ENCODE measurements around the gene GTF3C1. TPM values are rescaled to one million over a fixed set of nuclear protein-coding genes. Genes with fewer than 3 reads are reported as not detected.
A peak's percentile ranks its signal among the peaks of the same experiment; 100 is the strongest.
"Not testable (repeated sequence)": the region's sequence is repeated elsewhere in the genome, so short reads cannot be mapped to it uniquely, and the experiment has no call there.

The GTF3C1 gene
- total RNA-seq, 1 experiment from 2014 or later, result 121 TPM

- intact Hi-C loops (cut with micrococcal nuclease; ENCODE audit: unreplicated experiment), result no loop called here
- CTCF ChIA-PET, result no interaction called here
- Histone ChIP-seq H3K4me3 (ENCODE audit: low read depth in 2 of 2, low read length in 2 of 2) (no peak overlapping the region), H3K27ac (ENCODE audit: low read length) (no peak overlapping the region), H3K9me3 (ENCODE audit: control insufficient read depth, insufficient read depth, low read depth, low read length) (no peaks in the 10 kb centered on the region), H3K4me1 (ENCODE audit: control insufficient read depth, insufficient read depth, low read length) (no peaks in the 10 kb centered on the region), H3K27me3 (ENCODE audit: control insufficient read depth, insufficient read depth, low read length) (no peaks in the 10 kb centered on the region), H3K36me3 (ENCODE audit: control insufficient read depth, insufficient read depth, low read length) (no peaks in the 10 kb centered on the region)
- BruUV-seq (replicated peaks), result no TSS peak
- TF ChIP-seq POLR2AphosphoS5 (IDR thresholded peaks at IDR 0.05; ENCODE audit: low read depth, low read length), result no peak
- no peak for TF ChIP-seq SIN3A (IDR thresholded peaks at IDR 0.05; ENCODE audit: borderline replicate concordance, insufficient read depth, low read depth, low read length)
- TF ChIP-seq TCF7L2 (IDR thresholded peaks at IDR 0.05; ENCODE audit: low read depth, low read length), result no peak
- no peak for TF ChIP-seq REST (IDR thresholded peaks at IDR 0.05; ENCODE audit: insufficient read depth in 1 of 2, low read depth in 2 of 2, low read length in 1 of 2)
- ATAC-seq, result no peak
- POLR2A ChIA-PET, result interaction anchor here (1.0 kb wide), 1 partner anchor 22 kb away, joined by 3 read pairs; the partner anchor contains the start of genes GTF3C1 and KATNIP
- DNase-seq (ENCODE audit: low read depth, low spot score), result no peak
- in situ Hi-C loops (cut with HindIII; ENCODE audit: low pct_unique_long_range_greater_than_20kb, low sequenced_read_pairs), result no loop called here
These were observed 22.0 kb upstream of the GTF3C1 start for GRCh38 chr16:27571433-27572326.

- CTCF ChIA-PET; in situ Hi-C loops (cut with HindIII; ENCODE audit: low pct_unique_long_range_greater_than_20kb, low sequenced_read_pairs); H3K9me3 ChIP-seq (ENCODE audit: control insufficient read depth, insufficient read depth, low read depth, low read length); H3K4me1 ChIP-seq (ENCODE audit: control insufficient read depth, insufficient read depth, low read length); DNase-seq (ENCODE audit: low read depth, low spot score); H3K4me3 ChIP-seq (ENCODE audit: low read depth in 2 of 2, low read length in 2 of 2); BruUV-seq (replicated peaks); H3K36me3 ChIP-seq (ENCODE audit: control insufficient read depth, insufficient read depth, low read length); ATAC-seq; POLR2A ChIA-PET; H3K27me3 ChIP-seq (ENCODE audit: control insufficient read depth, insufficient read depth, low read length); intact Hi-C loops (cut with micrococcal nuclease; ENCODE audit: unreplicated experiment); H3K27ac ChIP-seq (ENCODE audit: low read length): not testable (repeated sequence)
These were observed 21.3 kb upstream of the GTF3C1 start for GRCh38 chr16:27570986-27571385.

GRCh38 chr16:27568077-27568476 lies 18.4 kb upstream of the GTF3C1 start:
- H3K9me3 ChIP-seq (ENCODE audit: control insufficient read depth, insufficient read depth, low read depth, low read length), result no peaks in the 10 kb centered on the region
- no peaks in the 10 kb centered on the region for H3K36me3 ChIP-seq (ENCODE audit: control insufficient read depth, insufficient read depth, low read length)
- POLR2A ChIA-PET, result no interaction called here
- peak; percentile 33 for DNase-seq (ENCODE audit: low read depth, low spot score)
- BruUV-seq (replicated peaks), result no TSS peak
- no peaks in the 10 kb centered on the region for H3K27me3 ChIP-seq (ENCODE audit: control insufficient read depth, insufficient read depth, low read length)
- no peak overlapping the region for H3K27ac ChIP-seq (ENCODE audit: low read length)
- in situ Hi-C loops (cut with HindIII; ENCODE audit: low pct_unique_long_range_greater_than_20kb, low sequenced_read_pairs), result no loop called here
- intact Hi-C loops (cut with micrococcal nuclease; ENCODE audit: unreplicated experiment), result no loop called here
- ATAC-seq, result no peak
- CTCF ChIA-PET, result interaction anchor here (1.0 kb wide), 1 partner anchor 123 kb away, joined by 4 read pairs; no protein-coding TSS in a partner anchor
- no peak overlapping the region for H3K4me3 ChIP-seq (ENCODE audit: low read depth in 2 of 2, low read length in 2 of 2)
- no peak for TF ChIP-seq SIN3A (IDR thresholded peaks at IDR 0.05; ENCODE audit: borderline replicate concordance, insufficient read depth, low read depth, low read length)
- no peak for TF ChIP-seq TCF7L2 (IDR thresholded peaks at IDR 0.05; ENCODE audit: low read depth, low read length)
- no peak for TF ChIP-seq POLR2AphosphoS5 (IDR thresholded peaks at IDR 0.05; ENCODE audit: low read depth, low read length)
- TF ChIP-seq REST (IDR thresholded peaks at IDR 0.05; ENCODE audit: insufficient read depth in 1 of 2, low read depth in 2 of 2, low read length in 1 of 2), result no peak
- TF ChIP-seq CTCF (IDR thresholded peaks at IDR 0.05), result no peak
- H3K4me1 ChIP-seq (ENCODE audit: control insufficient read depth, insufficient read depth, low read length), result no peaks in the 10 kb centered on the region

Measured in Panc1 (cell line).